ENCODE results near the gene LMAN2L.
"Not testable (repeated sequence)": the region's sequence is repeated elsewhere in the genome, so short reads cannot be mapped to it uniquely, and the experiment has no call there.

Gene LMAN2L

GRCh38 chr2:96687711-96688640 is 51.9 kb downstream of the LMAN2L start:
- DNase-seq (ENCODE audit: low read depth): no peak

- DNase-seq (ENCODE audit: low read depth): no peak
These were observed 52.6 kb downstream of the LMAN2L start for GRCh38 chr2:96687266-96687665.

- no peak for DNase-seq (ENCODE audit: low read depth)
These were observed 54.0 kb downstream of the LMAN2L start for GRCh38 chr2:96685577-96686459.

GRCh38 chr2:96684883-96685576 is 54.8 kb downstream of the LMAN2L start:
- no peak for DNase-seq (ENCODE audit: low read depth)

GRCh38 chr2:96683972-96684820 is 55.7 kb downstream of the LMAN2L start:
- no peak for DNase-seq (ENCODE audit: low read depth)

- DNase-seq (ENCODE audit: low read depth): no peak
These were observed 56.6 kb downstream of the LMAN2L start for GRCh38 chr2:96683307-96683706.

- no peak for DNase-seq (ENCODE audit: low read depth)
These were observed 58.3 kb downstream of the LMAN2L start for GRCh38 chr2:96681540-96681939.

GRCh38 chr2:96680561-96681141 is 59.2 kb downstream of the LMAN2L start:
- no peak for DNase-seq (ENCODE audit: low read depth)

- DNase-seq (ENCODE audit: low read depth): no peak
These were observed 60.0 kb downstream of the LMAN2L start for GRCh38 chr2:96679848-96680247.

- no peak for DNase-seq (ENCODE audit: low read depth)
These were observed 70.2 kb downstream of the LMAN2L start for GRCh38 chr2:96669539-96670215.

- DNase-seq (ENCODE audit: low read depth): no peak
These were observed 71.1 kb downstream of the LMAN2L start for GRCh38 chr2:96668771-96669170.

- DNase-seq (ENCODE audit: low read depth): not testable (repeated sequence)
These were observed 74.1 kb downstream of the LMAN2L start for GRCh38 chr2:96665717-96666116.

GRCh38 chr2:96665083-96665569 is 74.7 kb downstream of the LMAN2L start:
- DNase-seq (ENCODE audit: low read depth): no peak

- no peak for DNase-seq (ENCODE audit: low read depth)
These were observed 75.4 kb downstream of the LMAN2L start for GRCh38 chr2:96664366-96664925.

GRCh38 chr2:96663829-96664228 is 76.0 kb downstream of the LMAN2L start:
- no peak for DNase-seq (ENCODE audit: low read depth)

- DNase-seq (ENCODE audit: low read depth): no peak
These were observed 76.7 kb downstream of the LMAN2L start for GRCh38 chr2:96663177-96663576.

GRCh38 chr2:96662360-96662759 is 77.5 kb downstream of the LMAN2L start:
- no peak for DNase-seq (ENCODE audit: low read depth)

- no peak for DNase-seq (ENCODE audit: low read depth)
These were observed 78.5 kb downstream of the LMAN2L start for GRCh38 chr2:96661324-96661723.

GRCh38 chr2:96656540-96656939 is 83.3 kb downstream of the LMAN2L start:
- no peak for DNase-seq (ENCODE audit: low read depth)
